PC-3 (cell line): ENCODE data around the gene ACSBG1. TPM values are rescaled to one million over a fixed set of nuclear protein-coding genes. Genes with fewer than 3 reads are reported as not detected.
A peak's percentile ranks its signal among the peaks of the same experiment; 100 is the strongest.

ENCODE experiments used
- ATAC-seq: fragments of 200-7000 bp; cut with Tn5 transposase; 2 replicates; pipeline ENCODE4 v1.9.1; 2020; ENCODE audit warnings: mild to moderate bottlenecking, moderate library complexity
- BruUV-seq: library from RNA; stranded (reverse); fragments of 400-500 nt; replicated peaks from 2 replicates; lab custom pipeline; 2021; lab: Mats Ljungman, UMichigan
- CTCF ChIA-PET: fragments of 300-600 bp; sonication (Branson Sonifier 250); formaldehyde crosslinking; loops from one replicate; lab custom pipeline; 2022; ENCODE audit warnings: antibody characterized with exemption; lab: Charles Lee
- POLR2A ChIA-PET: fragments of 300-600 bp; sonication (Branson Sonifier 250); formaldehyde crosslinking; loops from one replicate; lab custom pipeline; 2022; ENCODE audit warnings: antibody characterized with exemption; ENCODE audit not compliant: unreplicated experiment; lab: Charles Lee
- DNase-seq: peaks from one replicate; pipeline ENCODE4 v3.0.0-alpha.2; 2015
- H2AFZ ChIP-seq: fragments of 300-600 bp; sonication (generic); 2 replicates; pipeline ENCODE4 v1.6.0; 2016; ENCODE audit warnings: antibody characterized with exemption, low read length
- H3F3A ChIP-seq: fragments of 300-600 bp; sonication (generic); one replicate; pipeline ENCODE4 v1.6.0; 2017; ENCODE audit warnings: antibody characterized with exemption, low read length, control low read depth, mild to moderate bottlenecking; ENCODE audit not compliant: unreplicated experiment
- H3K27ac ChIP-seq: fragments of 300-600 bp; sonication (generic); 2 replicates; pipeline ENCODE4 v1.5.1; 2016; ENCODE audit warnings: mild to moderate bottlenecking, low read length
- H3K27me3 ChIP-seq: fragments of 300-600 bp; sonication (generic); 2 replicates; pipeline ENCODE4 v1.6.1; 2016; ENCODE audit warnings: low read length, mixed read lengths
- H3K36me3 ChIP-seq: fragments of 300-600 bp; sonication (generic); 2 replicates; pipeline ENCODE4 v1.6.1; 2016; ENCODE audit warnings: low read depth, mixed run types, low read length, mixed read lengths
- H3K4me1 ChIP-seq: fragments of 300-600 bp; sonication (generic); 2 replicates; pipeline ENCODE4 v1.5.1; 2016; ENCODE audit warnings: low read length; ENCODE audit not compliant: insufficient read depth
- H3K4me2 ChIP-seq: fragments of 300-600 bp; sonication (generic); 2 replicates; pipeline ENCODE4 v1.6.0; 2016; ENCODE audit warnings: low read length
- H3K4me3 ChIP-seq: fragments of 300-600 bp; sonication (generic); 2 replicates; pipeline ENCODE4 v1.5.1; 2016; ENCODE audit warnings: mild to moderate bottlenecking, low read length, mixed read lengths
- H3K79me2 ChIP-seq: fragments of 300-600 bp; sonication (generic); 2 replicates; pipeline ENCODE4 v1.6.1; 2017; ENCODE audit warnings: low read length, mixed read lengths
- H3K9ac ChIP-seq: fragments of 300-600 bp; sonication (generic); 2 replicates; pipeline ENCODE4 v1.6.0; 2016; ENCODE audit warnings: mild to moderate bottlenecking, low read length
- H3K9me2 ChIP-seq: fragments of 300-600 bp; sonication (generic); replicated peaks from 2 replicates; pipeline ENCODE4 v1.6.1; 2016; ENCODE audit warnings: mixed run types, low read length, mixed read lengths
- H3K9me3 ChIP-seq: fragments of 300-600 bp; sonication (generic); 2 replicates; pipeline ENCODE4 v1.6.1; 2016; ENCODE audit warnings: low read length, mixed read lengths
- H4K20me1 ChIP-seq: fragments of 300-600 bp; sonication (generic); 2 replicates; pipeline ENCODE4 v1.6.1; 2016; ENCODE audit warnings: low read length, mixed read lengths
- EZH2 ChIP-seq: fragments of 300-600 bp; sonication (generic); IDR thresholded peaks from one replicate; pipeline ENCODE4 v1.6.1; 2017; ENCODE audit warnings: antibody characterized with exemption, mild to moderate bottlenecking, low read length; ENCODE audit not compliant: unreplicated experiment
- EZH2phosphoT487 ChIP-seq: fragments of 300-600 bp; sonication (generic); IDR thresholded peaks from 2 replicates; pipeline ENCODE4 v1.6.1; 2018; ENCODE audit warnings: mild to moderate bottlenecking, antibody characterized with exemption, low read length, borderline replicate concordance
- intact Hi-C: fragments of 100-400 bp; cut with micrococcal nuclease; formaldehyde crosslinking; loops from 2 replicates; pipeline ENCODE4 v1.9.0; 2023
- total RNA-seq: library from RNA; depleted of rRNA; stranded (reverse); fragments of >200 nt; gene quantifications from 2 replicates; pipeline ENCODE4 v1.2.3, GENCODE V29; 2014
- TF ChIP-seq, protein P1 (sequence below): fragments of 300-600 bp; sonication (generic); conservative IDR thresholded peaks from 2 replicates; pipeline ENCODE4 v1.5.1; 2017; ENCODE audit warnings: antibody characterized with exemption, low read depth, mild to moderate bottlenecking, low read length

ACSBG1 gene
- total RNA-seq, 1 experiment from 2014 or later, result 0.36 TPM

DNA sequence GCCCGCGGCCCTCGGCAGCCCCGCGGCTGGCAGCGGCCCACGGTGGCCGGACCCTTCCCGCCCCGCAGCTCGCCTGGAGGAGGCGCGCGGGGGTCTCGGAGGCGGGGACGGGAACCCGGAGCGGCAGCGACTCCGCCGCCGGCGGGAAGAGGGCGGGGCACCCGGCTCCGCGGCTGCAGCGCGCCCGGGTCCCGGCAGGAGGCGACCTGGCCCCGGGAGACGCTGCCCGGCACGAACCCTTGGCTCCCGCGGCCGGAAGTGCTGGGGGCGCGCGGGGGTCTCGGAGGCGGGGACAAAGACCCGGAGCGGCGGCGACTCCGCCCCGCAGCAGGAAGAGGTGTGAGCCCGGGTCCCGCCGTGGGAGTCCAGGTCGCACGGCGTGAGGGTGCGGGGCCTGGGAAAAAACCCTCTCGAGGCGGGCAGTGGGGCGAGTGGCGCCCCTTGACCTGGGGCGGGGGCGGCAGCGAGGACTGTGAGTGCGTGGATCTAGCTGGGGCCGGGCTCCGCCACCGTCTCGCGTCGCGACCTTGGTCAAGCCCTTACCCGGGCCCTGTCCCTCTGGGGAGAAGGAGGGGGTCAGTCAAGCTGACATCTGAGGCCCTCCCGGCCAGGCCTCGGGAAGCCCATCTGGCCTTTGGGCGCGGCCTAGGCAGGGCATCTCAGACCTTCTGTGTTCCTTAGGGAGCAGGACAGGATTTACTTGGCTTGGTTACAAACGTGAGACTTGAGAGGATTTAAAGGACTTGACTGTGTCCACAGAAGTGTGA is 102.9 kb downstream of the ACSBG1 start, which contains the start of gene CIB2:
Gene CIB2 (minus strand): TSS at position 151 of the 767 bp plus-strand sequence. CDS start 230 bp downstream, outside the sequence.
- BruUV-seq, result TSS peak; percentile 72

GRCh38 chr15:78130466-78131294 is 103.7 kb downstream of the ACSBG1 start:
- POLR2A ChIA-PET, result no interaction called here
- Histone ChIP-seq H3F3A (no peaks in the 10 kb centered on the region), H3K9me3 (no peaks in the 10 kb centered on the region), H3K27me3 (no peaks in the 10 kb centered on the region), H3K27ac (no peak overlapping the region), H3K4me3 (peak overlapping the region; percentile 62; the same call in 1 of the 2 replicates), H3K79me2 (no peaks in the 10 kb centered on the region), H3K4me2 (peak overlapping the region; percentile 76; the same call in 1 of the 2 replicates), H4K20me1 (no peaks in the 10 kb centered on the region), H3K9me2 (no peaks in the 10 kb centered on the region), H3K4me1 (peaks cover 42% of the 10 kb centered on the region), H2AFZ (no peak overlapping the region), H3K36me3 (no peaks in the 10 kb centered on the region), H3K9ac (no peak overlapping the region)
- DNase-seq (no peak), ATAC-seq (no peak)
- TF ChIP-seq EZH2phosphoT487, result no peak
- TF ChIP-seq EZH2, result no peak
- TF ChIP-seq, protein P1, sequence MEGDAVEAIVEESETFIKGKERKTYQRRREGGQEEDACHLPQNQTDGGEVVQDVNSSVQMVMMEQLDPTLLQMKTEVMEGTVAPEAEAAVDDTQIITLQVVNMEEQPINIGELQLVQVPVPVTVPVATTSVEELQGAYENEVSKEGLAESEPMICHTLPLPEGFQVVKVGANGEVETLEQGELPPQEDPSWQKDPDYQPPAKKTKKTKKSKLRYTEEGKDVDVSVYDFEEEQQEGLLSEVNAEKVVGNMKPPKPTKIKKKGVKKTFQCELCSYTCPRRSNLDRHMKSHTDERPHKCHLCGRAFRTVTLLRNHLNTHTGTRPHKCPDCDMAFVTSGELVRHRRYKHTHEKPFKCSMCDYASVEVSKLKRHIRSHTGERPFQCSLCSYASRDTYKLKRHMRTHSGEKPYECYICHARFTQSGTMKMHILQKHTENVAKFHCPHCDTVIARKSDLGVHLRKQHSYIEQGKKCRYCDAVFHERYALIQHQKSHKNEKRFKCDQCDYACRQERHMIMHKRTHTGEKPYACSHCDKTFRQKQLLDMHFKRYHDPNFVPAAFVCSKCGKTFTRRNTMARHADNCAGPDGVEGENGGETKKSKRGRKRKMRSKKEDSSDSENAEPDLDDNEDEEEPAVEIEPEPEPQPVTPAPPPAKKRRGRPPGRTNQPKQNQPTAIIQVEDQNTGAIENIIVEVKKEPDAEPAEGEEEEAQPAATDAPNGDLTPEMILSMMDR, result no peak
- no TSS peak for BruUV-seq
- intact Hi-C loops, result loop anchor here (5.0 kb wide), 2 partner anchors 67 to 112 kb away; no protein-coding TSS in a partner anchor
- CTCF ChIA-PET, result interaction anchor here (0.6 to 1.5 kb wide), 5 partner anchors 26 to 162 kb away, joined by 3 to 9 read pairs (median 5); no protein-coding TSS in a partner anchor

More for the DNA sequence above, 102.9 kb downstream of the ACSBG1 start, which contains the start of gene CIB2:
- ATAC-seq (peak; percentile 58), DNase-seq (peak; percentile 56)
- Histone ChIP-seq H3F3A (no peaks in the 10 kb centered on the region), H3K4me1 (peaks cover 42% of the 10 kb centered on the region), H2AFZ (peak within 1 kb of the TSS; percentile 78), H3K36me3 (no peaks in the 10 kb centered on the region), H3K79me2 (no peaks in the 10 kb centered on the region), H3K9me2 (no peaks in the 10 kb centered on the region), H3K27me3 (no peaks in the 10 kb centered on the region), H4K20me1 (no peaks in the 10 kb centered on the region), H3K4me3 (peak within 1 kb of the TSS; percentile 62), H3K9ac (peak within 1 kb of the TSS; percentile 56), H3K4me2 (peak within 1 kb of the TSS; percentile 76), H3K9me3 (no peaks in the 10 kb centered on the region), H3K27ac (no peak within 1 kb of the TSS)
- ChIA-PET POLR2A (no interaction called here), CTCF (interaction anchor here (0.7 to 1.5 kb wide), 3 partner anchors 25 to 161 kb away, joined by 3 to 5 read pairs (median 3); no protein-coding TSS in a partner anchor)
- TF ChIP-seq, protein P1, result peak; percentile 57
- no peak for TF ChIP-seq EZH2phosphoT487
- intact Hi-C loops, result loop anchor here (5.0 kb wide), 2 partner anchors 66 to 111 kb away; no protein-coding TSS in a partner anchor
